Measurements from ENCODE around the gene MORF4L2.

The MORF4L2 gene

GRCh38 chrX:103630171-103630511, 56.4 kb downstream of the MORF4L2 start:
- no peak for DNase-seq

- DNase-seq = peak; percentile 23
Observed at GRCh38 chrX:103629318-103630170, 57.0 kb downstream of the MORF4L2 start.

DNA sequence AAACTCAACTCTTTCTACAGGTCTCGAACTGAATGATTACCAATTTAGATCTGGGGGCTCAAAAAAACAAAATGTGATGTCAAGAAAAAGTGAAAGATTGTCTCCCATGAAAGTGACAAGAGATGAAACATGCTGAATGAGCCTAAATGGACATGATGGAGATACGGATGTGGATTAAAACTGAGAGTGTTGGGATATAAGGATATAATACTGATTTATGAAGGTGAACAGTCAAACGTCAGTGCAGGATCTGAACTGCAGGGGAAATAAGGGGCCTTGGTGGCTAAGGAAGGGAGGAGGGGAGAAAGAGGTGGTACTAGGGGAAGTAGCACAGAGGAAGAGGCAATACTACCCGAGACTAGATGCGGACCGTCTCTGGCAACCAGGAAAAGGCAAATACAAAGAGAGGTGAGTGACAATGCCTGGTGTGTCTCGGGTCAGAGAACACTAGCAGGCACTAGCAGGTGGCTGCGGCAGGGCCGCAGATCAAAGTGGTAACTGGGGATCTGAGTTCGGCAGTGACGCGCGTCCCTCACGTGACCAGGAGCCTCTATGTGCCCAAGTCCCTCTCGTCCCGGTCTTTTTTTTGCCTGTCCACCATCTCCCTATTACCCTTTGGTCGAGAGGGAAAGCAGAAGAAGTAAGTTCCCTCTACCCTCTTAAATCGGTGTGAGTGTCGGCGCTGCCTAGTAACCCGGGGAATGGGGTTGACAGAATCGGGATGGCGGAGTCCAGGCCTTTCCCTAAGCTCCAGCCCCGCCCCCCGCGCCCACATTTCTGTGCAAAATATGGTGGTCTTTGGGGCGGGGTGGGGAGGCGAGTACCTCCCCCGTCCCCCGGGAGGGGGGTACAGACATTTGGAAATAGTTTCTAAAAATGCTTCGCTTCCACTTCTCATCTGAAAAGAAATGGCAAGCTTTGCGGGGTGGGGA, 57.8 kb downstream of the MORF4L2 start, which contains the start of gene TCEAL1:
Gene TCEAL1, plus strand, starts transcription at position 590 of the 932 bp plus-strand sequence. CDS start 942 bp downstream, outside the sequence.
- DNase-seq = no peak

GRCh38 chrX:103626855-103627254, 59.6 kb downstream of the MORF4L2 start:
- DNase-seq = no peak
